ENCODE measurements around the gene MCU. TPM values are rescaled to one million over a fixed set of nuclear protein-coding genes. Genes with fewer than 3 reads are reported as not detected.
"Not testable (repeated sequence)": the region's sequence is repeated elsewhere in the genome, so short reads cannot be mapped to it uniquely, and the experiment has no call there.

Gene MCU
- total RNA-seq, 1 donor from 2014 or later = 15.4 TPM

DNA sequence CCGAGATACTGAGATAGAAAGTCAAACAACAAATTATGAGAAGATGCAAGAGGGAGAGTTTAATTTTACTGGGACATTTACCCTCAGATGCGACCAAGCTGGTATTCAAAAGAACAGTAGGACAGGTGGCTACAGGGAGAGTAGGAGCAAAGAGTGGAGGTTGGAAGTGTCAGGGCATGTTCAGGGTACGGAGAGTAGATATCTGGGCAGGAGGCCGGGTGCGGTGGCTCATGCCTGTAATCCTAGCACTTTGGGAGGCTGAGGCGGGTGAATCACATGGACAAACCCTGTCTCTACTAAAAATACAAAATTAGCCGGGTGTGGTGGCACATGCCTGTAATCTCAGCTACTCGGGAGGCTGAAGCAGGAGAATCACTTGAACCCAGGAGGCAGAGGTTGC lies 5.5 kb upstream of the MCU start:
- not testable (repeated sequence) for DNase-seq (ENCODE audit: low spot score)

DNA sequence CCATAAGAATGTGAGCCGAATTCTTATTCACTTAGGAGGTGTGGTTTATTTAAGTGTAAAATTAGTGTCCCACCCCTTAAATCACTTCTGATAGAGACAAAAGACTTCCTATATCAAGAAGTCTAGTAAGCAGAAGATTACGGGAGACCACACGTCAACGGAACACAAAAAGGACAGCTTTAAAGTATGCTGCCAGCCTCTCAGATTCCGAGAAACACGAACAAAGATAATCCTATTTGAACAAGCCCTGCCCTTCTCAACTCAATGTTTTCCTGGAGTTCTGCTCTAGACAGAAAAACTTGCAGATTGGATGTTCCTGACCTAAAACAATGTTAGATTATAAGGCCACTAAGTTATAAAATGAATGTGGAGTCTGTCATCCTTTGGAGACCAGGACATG lies 4.9 kb upstream of the MCU start:
- no peak for DNase-seq (ENCODE audit: low spot score)

GRCh38 chr10:72688208-72688651 lies 3.7 kb upstream of the MCU start:
- no peak for DNase-seq (ENCODE audit: low spot score)

GRCh38 chr10:72689660-72690059 lies 2.3 kb upstream of the MCU start:
- no peak for DNase-seq (ENCODE audit: low spot score)

GRCh38 chr10:72690071-72690755 lies 1.7 kb upstream of the MCU start:
- no peak for DNase-seq (ENCODE audit: low spot score)

DNA sequence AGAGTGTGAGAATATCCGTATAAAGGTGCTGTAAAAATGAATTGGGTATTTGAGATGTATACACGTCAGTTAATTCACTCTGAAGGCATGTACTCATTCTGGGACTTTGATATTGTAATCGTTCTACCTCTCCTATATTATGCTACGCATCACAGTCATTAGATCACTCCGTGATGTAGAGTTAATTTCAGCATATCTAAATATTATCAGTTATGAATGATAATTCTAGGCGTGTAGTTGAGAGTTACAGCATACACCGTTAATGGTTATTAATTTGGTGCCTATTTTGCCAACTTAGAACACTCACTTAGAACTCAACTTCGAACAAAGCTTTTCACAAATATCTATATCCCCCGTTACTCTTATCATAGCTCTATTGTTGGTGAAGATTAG lies 477 bp upstream of the MCU start:
- DNase-seq (ENCODE audit: low spot score) = no peak

DNA sequence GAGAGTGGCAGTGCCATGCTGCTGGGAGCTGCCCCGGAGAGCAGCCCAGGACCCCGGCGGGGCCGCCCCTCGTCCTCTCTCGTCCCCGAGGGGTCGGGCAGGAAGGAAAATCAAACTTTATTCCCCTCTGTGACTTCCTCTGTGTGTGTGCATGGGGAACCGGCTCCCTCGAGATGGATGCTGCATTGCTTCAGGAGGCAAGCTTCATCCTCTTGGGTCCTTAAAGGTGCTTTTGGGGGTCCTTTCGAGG lies 726 bp downstream of the MCU start:
- no peak for DNase-seq (ENCODE audit: low spot score)

DNA sequence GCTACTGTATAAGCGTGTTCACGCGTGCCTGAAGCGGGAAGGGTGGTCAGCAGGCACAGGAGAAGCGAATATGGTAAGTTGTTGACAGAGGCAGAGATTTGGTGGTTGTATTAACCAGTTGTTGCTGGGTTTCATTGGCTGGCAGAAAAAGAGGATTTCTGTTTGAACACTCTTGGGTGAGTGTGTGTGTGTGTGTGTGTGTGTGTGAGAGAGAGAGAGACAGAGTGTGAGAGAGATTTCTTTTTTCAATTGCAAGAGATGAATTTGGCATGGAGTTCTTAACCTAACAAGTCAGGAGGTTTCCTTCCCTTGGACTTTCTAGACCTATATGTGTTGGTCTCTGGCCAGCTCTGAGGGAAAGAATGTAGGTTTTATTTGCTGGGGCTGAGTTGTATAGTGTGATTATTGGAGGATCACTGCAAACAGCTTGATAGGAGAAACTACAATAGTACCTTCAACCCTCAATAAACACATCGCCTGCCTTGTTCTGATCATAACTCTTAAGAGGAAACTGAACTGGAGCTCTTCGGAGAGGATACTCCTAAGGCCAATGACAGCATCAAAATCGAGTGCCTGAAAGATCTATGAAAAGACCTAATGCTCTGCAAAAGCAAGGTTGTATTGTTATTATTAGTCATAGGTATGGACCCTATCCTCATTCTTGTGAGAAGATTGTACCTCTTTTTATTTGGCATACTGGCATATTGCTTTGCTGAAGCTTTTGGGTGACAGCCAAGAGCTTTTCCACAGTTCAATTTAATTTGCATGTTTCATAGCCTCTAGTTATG lies 1.2 kb downstream of the MCU start:
- no peak for DNase-seq (ENCODE audit: low spot score)

DNA sequence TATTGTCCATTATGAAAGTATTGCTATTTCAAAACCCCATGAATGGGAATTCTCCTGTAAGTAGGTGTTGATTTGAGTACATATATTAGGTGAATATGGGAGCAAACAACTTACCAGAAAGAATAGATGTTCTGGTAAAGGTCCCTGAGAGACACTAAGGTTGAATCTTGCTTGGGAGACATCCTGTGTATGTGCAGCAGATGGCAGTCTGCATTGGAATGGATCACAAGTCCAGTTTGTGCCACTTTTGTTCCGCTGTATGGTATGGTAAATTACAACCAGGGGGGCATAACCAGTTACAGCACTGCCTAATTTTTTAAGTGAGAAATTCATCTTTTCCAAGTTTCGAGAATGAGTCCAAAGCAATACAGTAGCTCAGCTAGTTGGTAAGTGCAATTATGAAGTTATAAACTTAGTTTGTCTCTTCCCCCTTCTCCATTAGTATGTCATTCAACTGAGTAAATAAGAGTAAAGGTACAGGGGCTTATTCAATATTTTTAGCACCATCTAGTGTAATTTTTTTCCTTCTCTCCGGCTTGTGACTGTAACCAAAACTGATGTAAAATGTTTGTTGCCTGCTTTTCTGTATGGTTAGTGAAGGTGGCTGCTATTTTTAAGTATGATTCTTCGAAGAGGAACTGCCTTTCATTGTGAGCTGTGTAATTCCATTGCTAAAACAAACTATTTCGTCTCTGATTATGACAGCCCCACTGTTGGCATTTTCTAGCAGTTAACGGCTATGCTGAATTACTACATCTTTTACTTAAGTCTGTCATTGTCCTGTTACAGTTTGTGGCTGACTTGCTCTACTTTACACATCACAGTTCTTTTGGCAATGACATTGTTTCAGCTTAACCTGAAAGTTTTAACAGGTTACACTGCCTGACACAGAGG lies 2.8 kb downstream of the MCU start:
- no peak for DNase-seq (ENCODE audit: low spot score)

DNA sequence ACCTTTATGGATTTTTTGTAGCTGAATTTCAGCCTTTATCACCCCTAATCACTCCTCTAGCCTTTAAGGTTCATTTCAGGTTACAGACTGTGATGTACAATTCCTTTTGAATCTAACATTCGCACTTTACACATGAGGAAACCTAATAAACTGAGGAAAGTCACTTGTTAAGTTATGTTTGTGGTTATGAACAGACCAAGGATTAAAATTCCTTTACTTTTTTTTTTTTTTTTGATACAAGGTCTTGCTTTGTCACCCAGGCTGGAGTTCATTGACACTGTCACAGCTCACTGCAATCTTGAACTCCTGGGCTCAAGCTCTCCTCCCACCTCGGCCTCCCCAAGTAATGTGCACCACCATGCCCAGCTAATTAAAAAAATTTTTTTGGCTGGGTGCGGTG lies 3.6 kb downstream of the MCU start:
- DNase-seq (ENCODE audit: low spot score) = no peak

DNA sequence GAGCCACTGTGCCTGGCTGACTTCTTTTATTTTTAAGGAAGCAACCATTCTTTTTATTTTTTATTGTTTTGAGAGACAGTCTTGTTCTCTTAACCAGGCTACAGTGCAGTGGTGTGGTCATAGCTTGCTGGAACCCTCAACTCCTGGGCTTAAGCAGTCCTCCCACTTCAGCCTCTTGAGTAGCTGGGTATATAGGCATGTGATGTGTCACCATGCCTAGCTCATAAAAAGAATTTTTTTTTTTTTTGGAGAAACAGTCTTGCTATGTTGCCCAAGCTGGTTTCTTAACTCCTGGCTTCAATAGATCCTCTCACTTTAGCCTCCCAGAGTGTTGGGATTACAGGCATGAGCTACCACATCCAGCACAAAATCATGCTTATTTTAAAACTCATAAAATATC lies 5.8 kb downstream of the MCU start:
- no peak for DNase-seq (ENCODE audit: low spot score)

DNA sequence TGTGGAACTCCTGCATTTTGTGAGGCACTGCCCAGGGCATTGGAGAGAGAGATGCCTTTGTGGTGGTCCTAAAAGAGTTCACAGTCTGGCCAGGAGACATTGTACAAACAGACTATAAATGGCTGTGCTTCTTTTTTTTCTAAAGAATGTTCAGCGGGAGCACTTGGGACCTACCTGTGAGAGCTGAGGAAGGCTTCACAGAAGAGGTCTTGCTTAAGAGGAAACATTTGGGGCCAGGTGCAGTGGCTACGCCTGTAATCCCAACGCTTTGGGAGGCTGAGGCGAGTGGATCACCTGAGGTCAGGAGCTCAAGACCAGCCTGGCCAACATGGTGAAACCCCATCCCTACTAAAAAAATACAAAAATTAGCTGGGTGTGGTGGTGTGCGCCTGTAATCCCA lies 10.5 kb downstream of the MCU start:
- DNase-seq (ENCODE audit: low spot score) = not testable (repeated sequence)

DNA sequence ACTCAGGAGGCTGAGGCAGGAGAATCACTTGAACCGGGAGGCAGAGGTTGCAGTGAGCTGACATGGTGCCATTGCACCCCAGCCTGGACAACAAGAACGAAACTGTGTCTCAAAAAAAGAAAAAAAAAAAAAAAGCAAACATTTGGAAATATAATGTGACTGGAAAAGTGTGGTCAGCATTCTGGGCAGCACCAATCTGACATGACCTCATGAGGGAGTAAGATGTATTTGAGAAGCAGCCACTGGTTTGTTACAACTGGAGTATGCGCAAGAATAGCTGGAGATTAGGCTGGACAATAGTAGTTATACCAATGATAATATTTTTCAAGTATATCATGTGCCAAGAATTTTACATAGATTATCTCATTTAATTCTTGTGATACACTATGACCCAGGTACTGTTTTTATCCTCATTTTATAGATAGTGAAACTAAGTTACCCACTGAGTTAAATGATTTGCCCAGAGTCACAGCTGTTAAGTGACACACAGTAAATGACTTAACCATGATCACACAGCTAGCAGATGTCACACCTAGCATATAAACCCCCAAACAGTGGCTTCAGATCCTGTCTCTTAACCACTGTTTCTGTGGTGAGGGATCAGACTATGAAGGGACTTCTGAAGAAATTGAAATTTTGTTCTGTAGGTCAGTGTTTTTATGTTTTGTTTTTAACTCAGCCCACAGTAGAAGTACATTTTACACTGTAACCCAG lies 11.1 kb downstream of the MCU start:
- DNase-seq (ENCODE audit: low spot score) = no peak

GRCh38 chr10:72704117-72704516 lies 12.2 kb downstream of the MCU start:
- no peak for DNase-seq (ENCODE audit: low spot score)

DNA sequence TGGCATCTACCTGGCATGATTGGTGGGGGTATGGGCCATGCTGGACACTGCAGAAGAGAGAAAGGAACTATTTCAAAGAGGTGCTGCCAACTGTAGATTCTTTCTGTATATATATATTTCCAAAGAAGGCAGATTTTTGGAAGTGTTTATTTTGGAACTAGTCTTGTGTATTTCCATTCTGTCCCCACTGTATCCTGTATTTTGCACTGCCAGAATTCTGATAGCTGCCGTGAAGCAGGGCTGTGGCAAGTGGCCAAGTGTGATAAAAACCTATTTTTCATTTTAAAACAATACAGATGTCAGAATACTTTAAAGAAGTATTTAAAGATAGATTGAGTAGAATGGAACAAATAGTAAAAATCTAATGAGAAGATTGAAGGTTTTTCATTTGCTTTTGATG lies 17.1 kb downstream of the MCU start:
- DNase-seq (ENCODE audit: low spot score) = no peak

GRCh38 chr10:72712136-72712535 lies 20.2 kb downstream of the MCU start:
- no peak for DNase-seq (ENCODE audit: low spot score)

- no peak for DNase-seq (ENCODE audit: low spot score)
Measured at GRCh38 chr10:72719941-72720592, 28.1 kb downstream of the MCU start.

DNA sequence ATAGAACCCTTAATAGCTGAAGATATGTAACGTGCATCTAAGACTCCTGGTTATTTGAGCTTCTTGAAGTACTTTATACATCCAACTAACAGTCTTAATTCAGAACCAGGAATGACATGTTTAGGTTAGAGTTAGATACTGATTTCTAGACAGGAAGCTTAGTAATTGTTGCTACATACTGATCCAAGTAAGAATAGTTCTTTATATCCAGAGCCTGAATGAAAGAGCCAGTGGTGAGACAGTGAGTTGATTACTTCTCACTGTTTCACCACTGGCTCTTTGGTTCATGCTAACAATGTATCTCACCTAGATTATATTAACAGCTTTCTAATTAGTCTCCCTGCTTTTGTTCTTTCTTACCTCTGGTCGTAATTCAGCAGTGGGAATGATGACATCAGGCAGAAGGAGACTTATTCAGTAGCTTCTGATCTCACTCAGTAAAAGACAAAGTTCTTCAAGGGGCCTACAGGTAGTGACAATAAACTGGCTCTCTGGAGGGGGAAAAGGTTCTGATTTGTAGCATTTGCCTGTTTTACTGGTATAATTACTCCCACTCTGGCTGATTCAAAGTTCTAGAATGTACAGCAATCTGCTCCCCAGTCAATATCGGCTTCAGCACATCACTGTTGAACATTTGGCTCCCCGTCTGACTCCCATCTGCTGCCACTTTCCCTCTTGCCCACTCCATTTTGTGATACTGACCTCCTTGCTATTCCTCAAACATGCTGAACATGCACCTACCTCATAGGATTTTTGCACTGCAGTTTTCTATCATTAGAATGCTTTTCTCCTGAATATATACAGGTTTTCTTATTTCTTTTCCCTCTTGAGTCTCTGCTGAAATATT lies 29.1 kb downstream of the MCU start:
- no peak for DNase-seq (ENCODE audit: low spot score)

DNA sequence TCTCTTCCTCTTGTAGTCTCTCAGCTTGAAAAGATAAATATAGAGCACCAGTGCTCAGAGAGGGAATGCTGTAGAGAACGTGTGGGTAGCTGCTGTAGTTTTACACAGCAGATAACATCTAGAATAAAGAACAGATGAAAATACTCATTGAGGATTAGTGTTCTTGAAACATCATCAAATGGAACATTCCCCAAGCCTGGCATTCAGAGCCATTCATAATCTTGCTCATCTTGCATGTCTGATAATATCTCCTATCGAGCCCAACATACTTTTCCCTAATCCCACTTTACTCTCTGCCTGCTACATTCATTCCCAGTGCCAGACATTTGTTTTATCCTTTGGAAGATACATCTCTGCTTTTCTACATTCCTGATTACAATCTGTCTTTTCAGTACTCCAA lies 35.2 kb downstream of the MCU start:
- DNase-seq (ENCODE audit: low spot score) = no peak

DNA sequence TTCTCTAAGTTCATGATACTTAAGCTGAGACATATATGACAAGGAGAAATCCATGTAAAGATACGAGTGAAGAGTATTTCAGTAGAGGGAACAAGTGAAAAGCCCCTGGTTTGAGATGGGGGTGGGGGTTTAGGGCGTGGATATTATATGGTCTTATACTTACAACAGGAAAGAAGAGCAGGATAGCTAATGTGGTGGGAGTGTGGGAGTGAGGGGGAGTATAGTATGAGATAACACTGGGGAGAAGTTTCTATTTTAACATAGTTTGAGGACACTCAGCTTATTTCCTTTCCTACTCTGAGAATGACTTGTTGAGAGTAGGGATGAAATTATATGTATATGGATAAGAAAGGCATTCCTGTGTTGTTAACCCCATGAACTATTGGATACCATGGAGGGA lies 36.5 kb downstream of the MCU start:
- DNase-seq (ENCODE audit: low spot score) = no peak
